ENCODE measurements around the gene ALG3.

- TF ChIP-seq EZH2 (IDR thresholded peaks at IDR 0.05; ENCODE audit: insufficient read depth, poor library complexity, severe bottlenecking) (no peak), EZH2phosphoT487 (IDR thresholded peaks at IDR 0.05; ENCODE audit: insufficient read depth, low read depth) (no peak)
These were observed 41.6 kb upstream of the ALG3 start for GRCh38 chr3:184290331-184290730.

Measured in GM23248 (cell line).